SK-MEL-5 (cell line): ENCODE measurements around the gene CLEC18B. TPM values are rescaled to one million over a fixed set of nuclear protein-coding genes. Genes with fewer than 3 reads are reported as not detected.
A peak's percentile ranks its signal among the peaks of the same experiment; 100 is the strongest.
"Not testable (repeated sequence)": the region's sequence is repeated elsewhere in the genome, so short reads cannot be mapped to it uniquely, and the experiment has no call there.

ENCODE experiments used
- DNase-seq: peaks from one replicate; pipeline ENCODE4 v3.0.0-alpha.2; 2016; ENCODE audit warnings: low read depth, low spot score
- in situ Hi-C: cut with HindIII; loops from 2 replicates; pipeline ENCODE4 v1.10.0; 2016; ENCODE audit warnings: low sequenced_read_pairs, high pct_unique_total_duplicates, low pct_unique_long_range_greater_than_20kb
- total RNA-seq: library from RNA; depleted of rRNA; stranded (reverse); fragments of >200 nt; shearing (Covaris generic); gene quantifications from 2 replicates; pipeline ENCODE4 v1.2.3, GENCODE V29; 2014

Gene CLEC18B
- total RNA-seq, 1 experiment from 2014 or later: not detected

DNA sequence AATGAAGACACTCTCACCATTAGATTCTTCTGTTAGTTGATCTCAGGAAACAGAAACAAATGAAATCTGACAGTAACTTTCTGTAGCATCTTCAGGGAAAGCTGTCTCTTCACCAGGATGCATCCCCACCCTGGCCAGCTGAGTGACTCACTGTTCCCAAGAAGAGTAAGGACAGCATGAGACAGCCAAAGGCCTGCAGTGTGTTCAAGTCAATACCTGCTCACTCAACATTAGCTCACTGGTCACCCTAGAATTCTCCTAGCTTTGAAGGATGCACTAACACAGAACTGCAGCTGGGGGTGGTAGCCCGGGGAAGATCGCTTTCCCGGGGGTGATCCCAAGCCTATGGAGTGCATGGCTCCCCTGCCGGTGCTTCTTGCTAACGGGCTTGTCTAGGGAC, 28.2 kb upstream of the CLEC18B start:
- in situ Hi-C loops: no loop called here
- no peak for DNase-seq

DNA sequence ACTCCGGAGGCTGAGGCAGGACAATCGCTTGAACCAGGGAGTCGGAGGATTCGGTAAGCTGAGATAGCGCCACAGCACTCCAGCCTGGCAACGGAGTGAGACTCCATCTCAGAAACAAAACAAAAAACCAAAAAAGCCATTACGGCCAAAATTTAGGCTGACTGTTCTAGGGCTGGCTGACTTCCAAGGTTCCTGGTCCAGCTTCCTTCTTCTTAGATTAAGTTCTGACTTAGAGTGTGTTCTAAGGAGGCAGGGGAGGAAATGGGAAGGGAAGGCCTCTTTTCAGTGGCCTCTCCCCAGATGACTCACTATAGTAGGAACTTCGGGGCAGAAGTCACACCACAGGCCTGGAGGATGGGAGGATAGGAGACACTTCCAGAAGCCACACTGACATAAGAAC, 27.7 kb upstream of the CLEC18B start:
- in situ Hi-C loops: no loop called here
- DNase-seq: no peak

DNA sequence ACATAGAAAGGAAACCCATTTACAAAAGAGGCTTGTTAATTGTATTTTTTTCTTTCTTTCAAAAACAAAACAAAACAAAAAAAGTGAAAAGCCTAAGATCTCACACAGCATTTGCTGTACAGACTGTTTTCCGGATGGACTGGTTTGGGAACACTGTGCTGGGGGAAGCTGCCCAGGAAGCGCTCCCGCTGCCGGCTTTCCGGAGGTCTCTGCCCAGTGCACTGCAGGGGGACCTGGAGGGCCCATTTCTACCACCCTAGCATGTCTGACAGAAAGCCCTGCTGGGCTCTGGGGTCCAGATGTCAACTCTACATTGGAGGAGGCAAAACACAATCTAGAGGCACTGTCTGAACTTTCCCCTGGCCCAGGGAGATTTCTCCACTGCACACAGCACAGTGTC, 26.3 kb upstream of the CLEC18B start:
- DNase-seq: no peak
- in situ Hi-C loops: no loop called here

DNA sequence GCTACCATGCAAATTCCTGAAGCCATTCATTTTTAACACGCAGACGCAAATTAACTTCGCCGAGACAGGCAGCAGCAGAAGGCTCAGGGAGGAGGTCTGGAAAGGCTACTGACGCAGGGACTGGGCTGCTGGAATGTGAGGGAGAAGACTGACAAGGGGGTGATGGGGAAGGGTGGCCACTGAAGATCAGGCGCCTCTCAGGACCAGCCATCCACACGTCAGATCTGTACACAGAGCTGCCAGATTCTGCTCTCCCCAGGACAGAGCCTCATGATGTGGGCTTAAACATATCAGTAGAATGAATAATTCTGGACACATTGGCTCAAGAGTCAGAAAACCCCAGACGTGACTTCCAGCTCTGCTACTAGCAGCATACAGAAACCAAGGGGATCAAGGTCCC, 25.6 kb upstream of the CLEC18B start:
- DNase-seq: no peak
- in situ Hi-C loops: no loop called here

DNA sequence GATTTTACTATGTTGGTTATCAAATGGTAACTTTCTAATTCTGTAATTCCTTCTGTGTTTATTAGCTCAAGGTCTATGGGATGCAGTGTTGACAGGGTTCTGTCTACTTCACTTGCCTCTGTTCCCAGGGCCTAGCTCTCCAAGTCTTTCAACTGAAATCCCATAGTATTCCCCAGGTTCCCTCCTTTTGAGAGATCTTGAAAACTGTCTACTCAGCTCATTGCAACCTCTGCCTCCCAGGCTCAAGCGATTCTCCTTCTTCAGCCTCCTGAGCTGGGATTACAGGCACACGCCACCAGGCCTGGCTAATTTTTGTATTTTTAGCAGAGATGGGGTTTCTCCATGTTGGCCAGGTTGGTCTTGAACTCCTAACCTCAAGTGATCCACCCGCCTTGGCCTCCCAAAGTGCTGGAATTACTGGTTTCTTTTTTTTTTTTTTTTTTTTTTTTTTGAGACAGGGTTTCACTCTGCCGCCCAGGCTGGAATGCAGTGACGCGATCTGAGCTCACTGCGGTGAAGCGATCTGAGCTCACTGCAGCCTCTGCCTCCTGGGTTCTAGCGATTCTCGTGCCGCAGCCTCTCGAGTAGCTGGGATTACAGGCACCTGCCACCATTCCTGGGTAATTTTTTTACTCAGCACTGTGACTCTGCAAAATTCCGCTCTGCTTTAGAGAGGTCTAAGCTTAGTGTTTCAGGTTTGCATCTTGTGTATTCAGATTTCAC, 22.5 kb upstream of the CLEC18B start:
- in situ Hi-C loops, DNase-seq: not testable (repeated sequence)

DNA sequence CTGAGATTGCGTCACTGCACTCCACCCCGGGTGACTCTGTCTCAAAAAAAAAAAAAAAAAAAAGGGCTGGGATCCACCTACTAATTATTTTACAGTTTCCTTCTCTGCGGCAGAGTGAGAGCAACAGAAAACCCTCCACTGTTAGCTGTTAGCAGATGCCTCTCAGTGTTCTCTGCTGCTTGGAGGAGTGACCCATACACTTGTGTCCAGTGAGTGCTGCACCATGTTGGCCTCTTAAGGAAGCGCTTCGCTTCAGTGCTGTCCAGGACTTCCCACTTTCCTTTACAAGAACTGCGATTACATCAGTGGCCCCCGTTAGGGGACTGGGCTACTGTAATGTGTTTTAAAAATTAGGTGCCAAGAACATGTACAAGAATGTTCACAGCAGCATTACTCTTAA, 18.4 kb upstream of the CLEC18B start:
- in situ Hi-C loops: no loop called here
- DNase-seq: no peak

DNA sequence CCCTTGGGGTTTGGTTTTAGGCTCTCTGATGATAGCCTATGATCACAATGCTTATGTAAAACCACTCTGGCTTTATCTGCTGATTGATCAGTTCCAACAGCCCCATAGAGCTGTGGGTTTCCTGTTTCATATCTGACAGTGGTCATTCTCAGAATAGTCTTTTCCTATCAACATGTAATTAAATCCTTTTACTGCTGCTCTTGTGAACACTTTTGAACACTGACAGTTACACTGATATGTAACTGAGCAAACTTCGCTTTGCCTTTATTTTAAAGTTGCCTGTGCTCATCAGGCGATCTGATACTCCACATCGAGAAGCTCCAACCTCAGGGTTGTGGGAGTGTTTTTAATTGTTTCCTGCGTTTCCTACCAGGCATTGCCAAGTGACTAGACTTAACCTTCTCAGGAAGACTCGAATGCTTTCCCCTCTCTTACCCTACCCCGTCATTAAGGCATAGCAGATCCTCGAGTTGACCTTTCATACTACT, 17.3 kb upstream of the CLEC18B start:
- in situ Hi-C loops: no loop called here
- no peak for DNase-seq

DNA sequence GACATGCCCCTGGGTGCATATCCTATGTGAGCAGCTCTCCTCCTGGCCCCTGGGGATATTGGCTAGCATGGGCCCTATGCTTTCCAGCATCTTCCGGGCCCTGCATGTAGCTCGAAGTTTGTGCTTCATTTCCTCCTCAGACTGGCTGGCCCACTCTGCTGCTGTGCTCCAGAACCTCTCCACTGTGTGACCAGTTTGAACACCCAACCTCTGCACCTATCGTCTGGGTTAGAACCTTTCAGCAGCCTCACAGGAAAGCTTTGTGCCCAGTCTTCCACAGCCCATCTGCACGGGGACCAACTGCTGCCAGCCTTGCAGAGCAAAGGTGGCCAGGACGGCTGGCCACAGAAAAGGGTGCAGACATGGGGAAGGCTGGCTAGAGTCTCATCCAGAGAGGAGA, 10.2 kb upstream of the CLEC18B start:
- in situ Hi-C loops: no loop called here

DNA sequence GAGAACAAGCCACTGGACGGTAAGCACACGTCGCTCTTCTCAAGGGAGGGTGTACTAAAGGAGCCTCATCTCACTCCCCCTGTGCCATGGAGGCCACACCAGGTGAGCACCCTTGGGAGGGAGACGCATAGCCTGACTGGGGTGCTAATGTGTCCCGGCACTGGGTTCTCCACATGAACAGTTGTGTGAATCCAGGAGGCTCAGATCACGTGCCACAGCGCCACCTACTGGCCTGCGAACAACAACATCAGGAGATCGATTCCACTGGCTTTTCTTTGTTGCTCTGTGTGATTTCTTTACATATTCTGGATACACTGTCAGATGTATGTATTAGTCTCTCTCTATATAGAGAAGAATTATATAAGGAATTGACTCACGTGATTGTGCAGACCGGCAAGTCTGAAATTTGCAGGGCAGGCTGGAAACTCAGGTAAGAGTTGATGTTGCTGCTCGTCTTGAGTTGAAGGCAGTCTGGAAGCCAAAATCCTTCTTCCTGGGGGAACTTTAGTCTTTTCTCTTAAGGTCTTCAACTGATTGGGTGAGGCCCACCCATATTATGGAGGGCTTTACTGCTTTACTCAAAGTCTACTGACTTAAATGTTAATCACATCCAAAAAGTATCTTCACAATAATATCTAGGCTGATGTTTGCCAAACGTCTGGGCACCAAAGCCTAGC, 8.9 kb upstream of the CLEC18B start:
- in situ Hi-C loops: not testable (repeated sequence)
- DNase-seq: peak; percentile 57

More for the DNA sequence above, 10.2 kb upstream of the CLEC18B start:
- no peak for DNase-seq

DNA sequence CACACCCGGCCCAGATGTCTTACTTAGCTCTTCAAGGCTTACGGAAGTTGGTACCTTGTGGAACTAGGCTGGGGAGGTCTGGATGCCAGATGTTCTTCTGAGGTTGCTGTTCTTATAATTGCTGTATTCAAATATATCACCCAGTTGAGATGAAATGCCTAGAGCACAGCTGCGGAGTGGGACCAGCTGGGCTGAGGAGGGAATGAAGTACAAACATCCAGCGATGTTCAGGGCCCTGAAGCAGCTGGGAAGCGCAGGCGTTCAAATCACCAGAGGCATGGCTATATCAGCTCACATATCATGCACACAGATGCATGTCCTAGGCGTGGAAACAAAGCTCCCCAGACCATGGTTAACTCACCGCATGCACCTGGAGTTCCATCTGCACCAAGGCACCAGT, 7.2 kb upstream of the CLEC18B start:
- in situ Hi-C loops, DNase-seq: not testable (repeated sequence)

DNA sequence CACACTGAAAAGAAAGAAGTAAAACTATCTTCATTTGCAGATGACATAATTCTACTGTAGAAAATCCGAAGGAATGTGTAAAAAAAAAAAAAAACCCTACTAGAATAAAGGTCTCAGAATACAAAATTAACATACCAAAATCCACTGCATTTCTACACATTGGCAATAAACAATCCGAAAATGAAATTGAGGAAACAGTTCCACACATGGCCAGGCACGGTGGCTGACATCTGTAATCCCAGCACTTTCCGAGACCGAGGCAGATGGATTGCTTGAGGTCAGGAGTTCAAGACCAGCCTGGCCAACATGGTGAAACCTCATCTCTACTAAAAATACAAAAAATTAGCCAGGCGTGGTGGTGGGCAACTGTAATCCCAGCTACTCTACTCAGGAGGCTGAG, 4.5 kb upstream of the CLEC18B start:
- DNase-seq, in situ Hi-C loops: not testable (repeated sequence)

DNA sequence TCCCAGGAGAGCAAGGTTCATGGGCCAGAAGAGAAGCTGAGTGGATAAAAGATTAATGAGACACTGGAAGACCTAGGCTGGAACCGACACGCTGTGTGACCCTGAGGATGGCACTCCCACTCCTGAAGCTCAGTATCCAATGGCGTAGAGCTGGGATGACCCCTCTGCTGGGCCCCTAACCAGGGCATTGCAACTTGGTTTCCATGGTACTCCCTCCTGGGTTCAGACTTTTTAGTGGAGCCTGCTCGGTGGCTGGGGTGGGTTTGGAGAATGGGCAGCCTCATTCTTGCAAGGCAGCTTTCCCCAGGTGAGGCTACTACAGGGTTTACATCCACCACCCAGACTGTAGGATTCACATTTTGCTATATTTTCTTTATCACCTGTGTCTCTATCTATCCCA, 2.4 kb upstream of the CLEC18B start:
- DNase-seq, in situ Hi-C loops: not testable (repeated sequence)

DNA sequence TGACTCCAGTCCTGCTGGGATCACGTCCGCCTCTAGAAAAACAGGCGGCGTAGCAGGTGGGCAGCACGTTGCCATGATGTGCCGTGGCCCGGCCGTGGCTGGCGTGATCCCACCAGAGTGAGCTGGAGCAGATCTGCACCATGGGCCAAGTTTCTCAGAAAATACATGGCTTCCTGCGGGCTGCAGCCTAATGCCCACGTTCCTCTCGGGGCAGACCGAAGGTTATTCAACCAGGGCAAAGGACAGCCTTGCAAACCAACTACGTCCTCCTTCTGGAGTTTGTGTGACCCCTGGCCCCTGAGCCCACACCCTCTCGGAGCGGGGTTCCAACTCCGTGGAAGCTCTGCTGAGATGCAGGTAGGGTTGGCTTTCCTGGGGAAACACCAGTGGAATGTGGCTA, 808 bp upstream of the CLEC18B start:
- in situ Hi-C loops, DNase-seq: not testable (repeated sequence)

DNA sequence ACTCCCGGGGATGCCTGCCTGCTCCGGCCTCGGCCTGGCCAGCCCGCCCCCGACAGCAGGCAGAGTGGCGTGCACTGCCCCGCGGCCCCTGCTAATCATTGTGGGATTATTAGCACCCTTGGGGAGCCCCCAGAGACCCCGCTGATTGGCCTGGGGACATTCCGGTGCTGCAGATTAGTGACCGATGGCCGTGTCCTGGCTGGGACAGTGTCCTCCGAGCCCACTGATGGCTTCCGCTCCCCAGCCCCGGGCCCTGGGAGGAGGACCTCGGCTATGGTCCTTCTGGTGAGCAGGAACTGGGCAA, 156 bp upstream of the CLEC18B start:
- in situ Hi-C loops, DNase-seq: not testable (repeated sequence)

DNA sequence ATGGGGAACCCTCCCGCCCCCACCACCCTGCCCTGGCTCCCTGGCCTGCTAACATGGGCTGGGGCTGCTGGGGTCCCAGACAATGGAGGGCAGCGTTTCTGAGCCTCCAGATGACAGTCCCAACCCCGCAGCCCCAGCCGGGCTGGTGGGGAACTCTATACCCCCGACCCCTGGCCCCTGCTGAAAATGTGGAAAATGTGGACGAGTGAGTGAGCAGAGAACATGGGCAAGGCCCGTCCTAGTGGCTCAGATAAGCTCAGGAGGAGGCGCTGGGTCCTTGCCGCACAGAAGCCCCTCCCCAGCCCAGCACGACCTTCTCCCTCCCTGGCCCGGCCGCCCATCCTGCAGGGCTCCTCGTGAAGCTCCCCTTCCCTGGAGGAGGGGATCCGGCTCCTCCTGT, 1.5 kb downstream of the CLEC18B start:
- in situ Hi-C loops, DNase-seq: not testable (repeated sequence)

DNA sequence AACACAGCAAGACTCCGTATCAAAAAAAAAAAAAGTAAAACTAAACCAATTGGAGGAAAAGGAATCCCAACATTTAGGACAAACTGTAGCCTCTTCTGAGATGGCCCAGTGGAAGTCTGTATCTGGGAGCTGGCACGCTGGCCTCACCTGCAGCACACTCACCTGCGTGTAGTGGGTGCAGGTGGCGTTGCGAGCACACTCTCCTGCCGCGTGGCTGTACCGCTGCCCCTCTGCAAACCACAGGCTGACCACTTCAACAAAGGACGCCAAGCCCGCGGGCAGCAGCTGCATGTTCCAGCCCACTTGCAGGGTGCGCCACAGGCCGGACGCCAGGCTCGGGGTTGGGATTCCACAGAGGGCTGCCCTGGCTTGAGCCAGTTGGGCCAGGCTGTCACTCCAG, 3.4 kb downstream of the CLEC18B start:
- in situ Hi-C loops, DNase-seq: not testable (repeated sequence)

DNA sequence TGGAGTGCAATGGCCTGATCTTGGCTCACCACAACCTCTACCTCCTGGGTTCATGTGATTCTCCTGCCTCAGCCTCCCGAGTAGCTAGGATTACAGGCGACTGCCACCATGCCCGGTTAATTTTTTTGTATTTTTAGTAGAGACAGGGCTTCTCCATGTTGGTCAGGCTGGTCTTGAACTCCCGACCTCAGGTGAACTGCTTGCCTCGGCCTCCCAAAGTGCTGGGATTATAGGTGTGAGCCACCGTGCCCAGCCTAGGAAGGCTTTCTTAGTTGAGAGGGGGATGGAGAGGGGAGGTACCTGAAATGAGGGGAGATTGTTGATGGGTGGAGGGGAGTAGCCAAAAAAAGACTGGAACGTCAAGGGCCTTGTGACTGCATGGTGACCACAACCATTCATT, 7.4 kb downstream of the CLEC18B start:
- DNase-seq, in situ Hi-C loops: not testable (repeated sequence)

DNA sequence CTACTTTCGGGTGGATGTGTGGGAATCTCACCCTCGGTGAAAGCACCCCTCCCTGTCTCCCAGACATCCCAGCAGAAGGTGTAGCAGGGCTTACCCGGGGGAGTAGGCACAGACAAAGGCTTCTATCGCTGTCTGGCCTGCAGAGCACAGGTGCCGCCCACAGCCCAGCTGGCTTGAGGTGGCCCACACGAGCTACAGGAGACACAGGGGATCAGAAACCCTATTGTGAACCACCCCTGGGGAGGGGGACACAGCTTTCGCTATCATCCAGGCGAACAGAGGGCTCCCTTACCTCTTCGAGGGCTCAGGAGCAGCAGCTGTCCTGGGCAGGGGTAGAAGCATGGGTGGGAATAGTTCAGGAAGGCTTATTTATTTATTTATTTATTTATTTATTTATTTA, 7.8 kb downstream of the CLEC18B start:
- DNase-seq, in situ Hi-C loops: not testable (repeated sequence)

DNA sequence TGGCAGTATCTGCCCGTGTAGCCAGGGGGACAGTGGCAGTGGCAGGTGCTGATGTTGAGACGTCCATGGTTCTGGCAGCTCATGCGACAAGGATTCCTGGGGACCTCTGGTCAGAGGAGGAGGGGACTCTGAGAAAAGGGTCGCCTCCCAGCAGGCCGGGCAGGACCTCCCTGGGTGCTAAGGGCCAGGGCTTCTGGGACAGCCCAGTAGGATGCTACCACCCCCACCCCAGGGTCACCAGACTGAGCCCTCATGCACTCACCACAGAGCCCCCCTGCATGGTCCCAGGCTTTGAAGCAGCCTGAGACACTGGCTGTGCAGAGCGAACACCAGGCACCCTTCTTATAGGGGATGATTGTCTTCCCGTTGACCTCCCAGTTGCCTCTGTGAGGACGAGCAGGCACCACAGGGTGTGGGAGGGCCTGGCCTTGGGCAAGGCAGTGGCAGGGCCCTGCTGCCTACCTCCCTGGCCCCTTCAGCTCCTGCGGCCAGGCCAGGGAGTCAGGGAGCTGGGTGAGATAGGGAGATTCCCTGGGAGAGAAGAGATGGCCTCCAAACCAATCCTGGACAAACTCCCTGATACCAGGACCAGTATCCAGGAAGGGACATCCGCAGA, 8.4 kb downstream of the CLEC18B start:
- in situ Hi-C loops, DNase-seq: not testable (repeated sequence)
